Heart left ventricle (tissue), 16 donors: Measurements from ENCODE around the gene CDC20. TPM values are rescaled to one million over a fixed set of nuclear protein-coding genes. Genes with fewer than 3 reads are reported as not detected.

Experiments used
- ATAC-seq, 4 donors: fragments of 200-7000 bp; cut with Tn5 transposase; one replicate each; pipeline ENCODE4 v1.9.1; 2020 to 2022; ENCODE audit warnings: moderate library complexity in 4 of 4, mild to moderate bottlenecking in 3 of 4, moderate number of reproducible peaks in 1 of 4
- DNase-seq, 5 donors: peaks; one replicate each; pipeline ENCODE4 v3.0.0-alpha.2; 2020
- H3K27ac ChIP-seq, 12 donors: fragments of 200-600 bp; sonication (generic) in 4 of 12; one replicate each; pipeline versions ENCODE4 v1.5.0 to v1.8.0; 2016 to 2022; ENCODE audit warnings: mild to moderate bottlenecking in 2 of 12
- H3K27me3 ChIP-seq, 9 donors: fragments of 200-600 bp; sonication (generic) in 2 of 9; one replicate each; pipeline versions ENCODE4 v1.5.1 to v1.8.0; 2016 to 2022; ENCODE audit warnings: mild to moderate bottlenecking in 3 of 9
- H3K36me3 ChIP-seq, 9 donors: fragments of 200-600 bp; sonication (generic) in 2 of 9; one replicate each; pipeline versions ENCODE4 v1.5.0 to v1.8.0; 2018 to 2022; ENCODE audit warnings: mild to moderate bottlenecking in 2 of 9
- H3K4me1 ChIP-seq, 12 donors: fragments of 200-600 bp; sonication (generic) in 4 of 12; one replicate each; pipeline versions ENCODE4 v1.5.0 to v1.8.0; 2016 to 2022; ENCODE audit warnings: mild to moderate bottlenecking in 3 of 12
- H3K4me3 ChIP-seq, 12 donors: fragments of 200-600 bp; sonication (generic) in 4 of 12; one replicate each; pipeline versions ENCODE4 v1.5.0 to v1.8.0; 2017 to 2022; ENCODE audit warnings: mild to moderate bottlenecking in 9 of 12, moderate library complexity in 4 of 12
- H3K9me3 ChIP-seq, 12 donors: fragments of 200-600 bp; sonication (generic) in 4 of 12; one replicate each; pipeline versions ENCODE4 v1.5.0 to v1.8.0; 2016 to 2022; ENCODE audit warnings: mild to moderate bottlenecking in 1 of 12
- CTCF ChIP-seq, 12 donors: fragments of 200-600 bp; sonication (generic) in 4 of 12; IDR thresholded peaks; one replicate each; pipeline versions ENCODE4 v1.5.0 to v1.8.0; 2018 to 2022; ENCODE audit warnings: antibody characterized with exemption in 12 of 12, mild to moderate bottlenecking in 5 of 12
- POLR2A ChIP-seq, 2 donors: fragments of 450-650 bp; IDR thresholded peaks; one replicate each; pipeline ENCODE4 v1.6.1; 2017; ENCODE audit warnings: antibody characterized with exemption in 2 of 2, mild to moderate bottlenecking in 2 of 2, moderate library complexity in 2 of 2
- WGBS, 4 donors: extraction: QIAGEN DNeasy Blood & Tissue Kit in 2 of 4; methylation state at CpG; one replicate each; pipeline versions ENCODE4 v1.1.5 to v1.1.7; 2013 to 2018; 5-methylcytosine and 5-hydroxymethylcytosine counted together
- intact Hi-C, 10 donors: fragments of 100-400 bp; cut with DNase I; formaldehyde crosslinking; loops; one replicate each; pipeline versions ENCODE4 v1.11.1 to v1.14.2; 2022
- polyA plus RNA-seq, 2 donors: library from polyadenylated mRNA; stranded (reverse); fragments of 200-250 nt; gene quantifications; one replicate each; pipeline ENCODE4 v1.2.3, GENCODE V29; 2013
- total RNA-seq, 9 donors: library from RNA; depleted of rRNA in 2 of 9; stranded (reverse); fragments of >200 nt in 2 of 9; fragmentation: NEBNext Ultra II Directional in 3 of 9; extraction: Animal tissue kit (Norgen Biotek cat#: 25700) in 3 of 9; gene quantifications; one replicate each; pipeline versions ENCODE4 v1.1.0 to v1.2.4, GENCODE V29; 2016 to 2023
- donor health status: ischemic (EF 13 %, LVEDD 7.1; RV severe dilation, severe dysfunction).
- donor health status: healthy with polysubstance abuse.
- donor health status: DM: no; HTN: yes; CAD: no.
- donor health status: DM: no; HTN: no; CAD: no.
- donor health status: ischemic (EF 25% LVEDD 6.9; RV normal size, moderate dysfunction).
- donor health status: ischemic (EF 25% LVEDD 5.7; RV mildly dilated, moderate dysfunction).
- donor health status: healthy.
- donor health status: DM: yes; HTN: yes; CAD: no.
- donor health status: ischemic (EF 35%, LVEDD 5.7; RV mildly dilated, moderate dysfunction).
- donor health status: nonischemic (EF 11% LVEDD 7.7; RV severe dilation, severe dysfunction).
- donor health status: DM: yes; HTN: yes; CAD: no.
- donor health status: PGD.
- donor health status: ischemic (EF 29% LVEDD 5.4; RV normal size, mild dysfunction).
- donor health status: nonischemic (EF 23%, LVEDD 6.1; RV moderate dilation, normal function).

The CDC20 gene
- total and polyA plus RNA-seq, 11 donors, result 0.38 to 16.9 (median 1.5) TPM

GRCh38 chr1:43349594-43350306, 9.0 kb upstream of the CDC20 start:
- TF ChIP-seq POLR2A (IDR thresholded peaks at IDR 0.05) (no peak), CTCF (IDR thresholded peaks at IDR 0.05) (no peak)
- no peaks in the 10 kb centered on the region for H3K27me3 ChIP-seq
- peaks cover 0 to 46% (median 20%) of the 10 kb centered on the region in 12 donors for H3K4me1 ChIP-seq
- intact Hi-C loops, result loop anchor here in 2 of 10 donors (1.0 to 5.0 kb wide), 3 partner anchors 9 to 112 kb away; partner anchors contain the start of genes CDC20 (in 1 of the 2) and TIE1 (in 1 of the 2)
- H3K36me3 ChIP-seq, result no peaks in the 10 kb centered on the region
- peak in 3 of 5 donors; percentile 27 to 78 (median 61) for DNase-seq
- ATAC-seq, result peak; percentile 41 to 54 (median 47)
- H3K9me3 ChIP-seq, result no peaks in the 10 kb centered on the region
- H3K4me3 ChIP-seq, result peak overlapping the region; percentile 34 to 90 (median 60)
- 33 to 43% (median 40%) methylated on average over 11 of the region's 11 CpGs for WGBS, 4 donors
- H3K27ac ChIP-seq, result peak overlapping the region; percentile 78 to 100 (median 96)

DNA sequence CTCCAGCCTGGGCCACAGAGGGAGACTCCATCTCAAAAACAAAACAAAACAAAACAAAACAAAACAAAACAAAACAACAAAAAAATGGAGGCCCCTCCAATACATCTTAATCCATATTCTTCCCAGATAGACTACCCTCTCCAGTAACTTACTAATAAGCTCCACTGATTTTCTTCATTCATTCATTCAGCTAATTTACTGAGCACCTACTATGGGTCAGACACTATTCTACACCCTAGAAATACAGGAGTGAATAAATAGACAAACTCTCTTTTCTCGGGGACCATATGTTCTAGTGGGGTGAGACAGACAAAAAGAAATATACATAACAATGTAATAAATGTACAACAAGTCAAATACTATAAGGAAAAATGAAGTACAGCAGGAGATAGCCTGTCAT, 7.8 kb upstream of the CDC20 start:
- Histone ChIP-seq H3K9me3 (no peaks in the 10 kb centered on the region), H3K27ac (peak overlapping the region in 5 of 12 donors; percentile 10 to 98 (median 96)), H3K36me3 (no peaks in the 10 kb centered on the region), H3K4me3 (no peak overlapping the region), H3K27me3 (no peaks in the 10 kb centered on the region), H3K4me1 (peaks cover 0 to 36% (median 12%) of the 10 kb centered on the region in 12 donors)
- 90 to 100% (median 97%) methylated on average over 1 of the region's 1 CpG for WGBS, 4 donors
- DNase-seq, result no peak
- no peak for TF ChIP-seq CTCF (IDR thresholded peaks at IDR 0.05)
- no peak for TF ChIP-seq POLR2A (IDR thresholded peaks at IDR 0.05)
- intact Hi-C loops, result no loop called here
- no peak for ATAC-seq

- Histone ChIP-seq H3K27ac (peak overlapping the region in 1 of 12 donors; percentile 10), H3K27me3 (no peaks in the 10 kb centered on the region), H3K4me3 (no peak overlapping the region), H3K9me3 (no peaks in the 10 kb centered on the region), H3K4me1 (peaks cover 0 to 29% (median 12%) of the 10 kb centered on the region in 12 donors), H3K36me3 (peaks cover 0 to 2% (median 0%) of the 10 kb centered on the region in 9 donors)
- intact Hi-C loops, result no loop called here
- 86 to 93% (median 90%) methylated on average over 10 of the region's 10 CpGs for WGBS, 4 donors
- no peak for TF ChIP-seq POLR2A (IDR thresholded peaks at IDR 0.05)
- no peak for TF ChIP-seq CTCF (IDR thresholded peaks at IDR 0.05)
- no peak for DNase-seq
- ATAC-seq, result no peak
Measured at GRCh38 chr1:43351421-43352350, 7.1 kb upstream of the CDC20 start.

- peaks cover 0 to 2% (median 0%) of the 10 kb centered on the region in 9 donors for H3K36me3 ChIP-seq
- intact Hi-C loops, result no loop called here
- no peak overlapping the region for H3K27ac ChIP-seq
- peaks cover 0 to 28% (median 12%) of the 10 kb centered on the region in 12 donors for H3K4me1 ChIP-seq
- DNase-seq (no peak), ATAC-seq (no peak)
- no peak overlapping the region for H3K4me3 ChIP-seq
- no peaks in the 10 kb centered on the region for H3K27me3 ChIP-seq
- no peaks in the 10 kb centered on the region for H3K9me3 ChIP-seq
- WGBS, 4 donors, result 96 to 99% (median 98%) methylated on average over 2 of the region's 2 CpGs
- no peak for TF ChIP-seq POLR2A (IDR thresholded peaks at IDR 0.05)
- no peak for TF ChIP-seq CTCF (IDR thresholded peaks at IDR 0.05)
Measured at GRCh38 chr1:43352351-43352705, 6.5 kb upstream of the CDC20 start.
